HG03354 (cell line): Measurements from ENCODE around the gene COL25A1.
"Not testable (repeated sequence)": the region's sequence is repeated elsewhere in the genome, so short reads cannot be mapped to it uniquely, and the experiment has no call there.

ENCODE experiments used
- ATAC-seq: cut with Tn5 transposase; IDR thresholded peaks from one replicate; pipeline ENCODE4 v1.9.1; 2021; ENCODE audit warnings: mild to moderate bottlenecking; ENCODE audit not compliant: unreplicated experiment, poor library complexity, severe bottlenecking

The COL25A1 gene

GRCh38 chr4:108940634-108941033 is 361.8 kb downstream of the COL25A1 start:
- ATAC-seq: no peak

GRCh38 chr4:108940149-108940548 is 362.3 kb downstream of the COL25A1 start:
- ATAC-seq: no peak

DNA sequence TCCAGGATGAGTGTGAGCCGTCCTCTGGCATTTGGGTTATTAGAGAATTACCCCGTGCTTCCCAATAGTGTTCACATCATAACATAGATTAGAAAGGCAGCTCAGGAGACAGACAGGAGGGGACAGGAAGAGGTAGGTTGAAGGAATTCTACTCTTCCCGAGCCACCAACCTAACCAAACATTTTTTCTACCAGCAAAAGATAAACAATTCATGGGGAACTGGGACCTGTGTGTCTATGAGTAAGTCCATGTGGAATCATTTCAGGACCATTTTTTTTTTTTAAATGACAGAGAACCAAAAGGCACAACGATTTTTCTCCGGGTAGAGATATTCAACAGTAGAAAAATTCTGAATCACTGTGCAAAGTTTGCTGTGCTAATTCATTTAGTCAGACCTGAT is 365.4 kb downstream of the COL25A1 start:
- no peak for ATAC-seq

- not testable (repeated sequence) for ATAC-seq
These were observed 368.5 kb downstream of the COL25A1 start for GRCh38 chr4:108933925-108934324.

DNA sequence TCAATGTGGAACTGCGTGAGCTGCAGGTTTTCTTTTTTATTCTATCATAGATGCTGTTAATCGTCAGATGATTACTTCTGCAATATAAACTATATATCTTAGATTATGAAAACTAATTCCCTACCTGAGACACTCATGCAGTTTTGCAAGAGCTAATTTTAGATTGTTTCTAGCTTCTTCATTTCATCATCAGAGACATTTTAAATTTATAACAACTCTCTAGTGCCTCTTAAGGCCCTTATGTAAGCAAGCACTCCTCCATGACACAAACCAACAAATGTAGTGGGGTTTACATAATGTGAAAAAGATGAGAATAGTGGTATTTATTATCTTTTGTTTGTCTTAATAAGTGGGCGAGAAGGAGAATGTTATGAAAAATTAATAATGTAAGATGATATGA is 369.4 kb downstream of the COL25A1 start:
- no peak for ATAC-seq

DNA sequence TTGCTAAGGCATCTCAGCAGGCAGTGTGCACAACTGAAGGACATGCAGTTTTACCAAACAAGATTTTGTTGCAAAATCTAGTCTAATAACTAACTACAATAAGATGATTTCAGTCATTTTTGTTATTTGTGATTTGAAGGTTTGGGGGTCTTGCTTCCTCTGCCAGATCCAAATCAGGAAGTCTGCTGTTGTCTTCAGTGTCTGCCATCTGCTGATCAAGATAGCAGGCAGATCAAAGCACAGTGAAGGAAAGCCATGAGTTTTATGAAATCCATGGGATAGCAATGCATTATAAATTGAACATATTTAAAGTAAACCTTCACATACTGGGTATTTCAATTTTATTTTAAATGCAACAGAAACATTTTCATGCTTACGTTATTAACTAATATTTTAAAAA is 370.5 kb downstream of the COL25A1 start:
- ATAC-seq: no peak

GRCh38 chr4:108930186-108930585 is 372.3 kb downstream of the COL25A1 start:
- no peak for ATAC-seq

DNA sequence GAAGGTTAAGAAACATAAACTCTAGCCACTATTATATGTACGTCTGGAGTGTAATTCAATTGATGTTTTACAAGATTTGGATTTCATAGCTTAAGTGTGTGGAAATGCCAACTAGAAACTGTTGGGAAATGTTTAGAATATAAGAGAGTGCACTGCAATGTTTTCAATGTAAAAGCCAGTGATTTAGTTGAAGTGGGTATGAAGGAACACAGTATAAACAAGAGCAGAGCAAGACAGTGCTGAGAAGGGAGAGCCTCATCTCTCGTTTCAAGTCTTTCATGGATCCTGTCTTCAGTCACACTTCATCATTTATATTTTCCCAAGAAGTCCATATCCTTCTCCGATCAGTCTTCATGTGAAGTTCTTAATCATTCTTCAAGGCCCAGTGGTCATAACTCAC is 375.7 kb downstream of the COL25A1 start:
- ATAC-seq: no peak

- ATAC-seq: no peak
These were observed 376.4 kb downstream of the COL25A1 start for GRCh38 chr4:108926061-108926460.

DNA sequence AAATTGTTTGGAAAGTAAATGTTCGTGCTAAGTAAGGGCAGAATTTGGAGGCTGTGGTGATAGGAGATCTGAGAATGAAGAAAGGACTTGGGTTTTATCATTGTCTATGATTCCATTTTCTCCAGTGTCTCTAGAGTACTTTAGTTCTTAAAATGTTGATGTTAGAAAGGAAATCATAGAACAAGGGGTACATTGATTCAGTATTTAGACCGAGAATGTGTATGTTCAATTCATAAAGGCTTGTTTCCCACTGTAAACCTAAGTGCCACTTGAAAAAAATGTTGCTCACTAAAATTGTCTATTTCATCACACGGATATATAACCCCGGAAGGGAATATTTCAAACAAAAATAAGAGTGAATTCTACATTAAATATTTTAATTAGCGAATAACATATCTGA is 380.3 kb downstream of the COL25A1 start:
- no peak for ATAC-seq

- no peak for ATAC-seq
These were observed 381.9 kb downstream of the COL25A1 start for GRCh38 chr4:108920395-108921087.

- ATAC-seq: no peak
These were observed 383.1 kb downstream of the COL25A1 start for GRCh38 chr4:108919226-108919893.

- ATAC-seq: no peak
These were observed 385.2 kb downstream of the COL25A1 start for GRCh38 chr4:108917255-108917654.

GRCh38 chr4:108916638-108917037 is 385.8 kb downstream of the COL25A1 start:
- ATAC-seq: no peak

- no peak for ATAC-seq
These were observed 395.5 kb downstream of the COL25A1 start for GRCh38 chr4:108906866-108907367.

- no peak for ATAC-seq
These were observed 396.5 kb downstream of the COL25A1 start for GRCh38 chr4:108906006-108906405.

- no peak for ATAC-seq
These were observed 398.8 kb downstream of the COL25A1 start for GRCh38 chr4:108903464-108904221.

DNA sequence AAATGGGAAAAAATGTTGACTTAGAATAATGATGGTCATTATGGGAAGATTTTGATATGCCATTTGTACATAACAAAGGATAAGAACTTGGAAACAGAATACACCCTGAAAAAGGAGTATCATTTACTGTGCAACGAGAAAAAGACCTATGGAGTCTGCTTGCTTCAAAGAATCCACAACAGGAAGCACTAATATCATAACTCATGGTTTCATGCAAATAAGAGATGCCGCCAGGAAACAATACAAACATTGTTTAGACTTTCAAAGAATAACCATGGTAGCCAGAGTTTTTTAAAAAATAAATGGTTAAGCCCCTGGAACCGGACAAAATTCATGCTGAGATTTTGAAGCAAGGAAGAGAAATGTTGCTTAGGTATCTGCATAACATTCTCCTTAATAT is 399.7 kb downstream of the COL25A1 start:
- ATAC-seq: peak; percentile 93

DNA sequence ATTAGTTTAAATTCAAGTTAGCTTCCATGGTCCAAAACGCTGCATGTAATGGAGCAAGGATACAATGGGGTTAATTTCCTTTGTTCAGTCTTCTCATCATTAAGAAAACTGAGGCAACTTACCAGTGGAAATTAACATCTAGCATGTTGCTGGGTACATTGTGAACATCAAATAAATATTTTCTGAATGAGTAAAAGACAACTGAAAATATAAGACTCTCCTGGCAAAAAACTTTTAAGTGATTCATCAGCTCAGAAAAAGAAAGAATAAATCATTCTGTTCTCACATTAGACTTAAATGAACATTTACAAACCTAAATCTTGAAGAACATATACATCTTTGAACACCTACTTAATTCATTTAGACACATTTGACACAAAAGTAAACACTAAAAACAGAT is 401.2 kb downstream of the COL25A1 start:
- no peak for ATAC-seq

GRCh38 chr4:108900018-108900580 is 402.4 kb downstream of the COL25A1 start:
- no peak for ATAC-seq
